PC-3 (cell line): ENCODE data around the gene OPRD1. TPM values are rescaled to one million over a fixed set of nuclear protein-coding genes. Genes with fewer than 3 reads are reported as not detected.
"Not testable (repeated sequence)": the region's sequence is repeated elsewhere in the genome, so short reads cannot be mapped to it uniquely, and the experiment has no call there.

ENCODE experiments used
- ATAC-seq: fragments of 200-7000 bp; cut with Tn5 transposase; 2 replicates; pipeline ENCODE4 v1.9.1; 2020; ENCODE audit warnings: mild to moderate bottlenecking, moderate library complexity
- BruUV-seq: library from RNA; stranded (reverse); fragments of 400-500 nt; replicated peaks from 2 replicates; lab custom pipeline; 2021; lab: Mats Ljungman, UMichigan
- CTCF ChIA-PET: fragments of 300-600 bp; sonication (Branson Sonifier 250); formaldehyde crosslinking; loops from one replicate; lab custom pipeline; 2022; ENCODE audit warnings: antibody characterized with exemption; lab: Charles Lee
- POLR2A ChIA-PET: fragments of 300-600 bp; sonication (Branson Sonifier 250); formaldehyde crosslinking; loops from one replicate; lab custom pipeline; 2022; ENCODE audit warnings: antibody characterized with exemption; ENCODE audit not compliant: unreplicated experiment; lab: Charles Lee
- DNase-seq: peaks from one replicate; pipeline ENCODE4 v3.0.0-alpha.2; 2015
- H2AFZ ChIP-seq: fragments of 300-600 bp; sonication (generic); 2 replicates; pipeline ENCODE4 v1.6.0; 2016; ENCODE audit warnings: antibody characterized with exemption, low read length
- H3F3A ChIP-seq: fragments of 300-600 bp; sonication (generic); one replicate; pipeline ENCODE4 v1.6.0; 2017; ENCODE audit warnings: antibody characterized with exemption, low read length, control low read depth, mild to moderate bottlenecking; ENCODE audit not compliant: unreplicated experiment
- H3K27ac ChIP-seq: fragments of 300-600 bp; sonication (generic); 2 replicates; pipeline ENCODE4 v1.5.1; 2016; ENCODE audit warnings: mild to moderate bottlenecking, low read length
- H3K27me3 ChIP-seq: fragments of 300-600 bp; sonication (generic); 2 replicates; pipeline ENCODE4 v1.6.1; 2016; ENCODE audit warnings: low read length, mixed read lengths
- H3K36me3 ChIP-seq: fragments of 300-600 bp; sonication (generic); 2 replicates; pipeline ENCODE4 v1.6.1; 2016; ENCODE audit warnings: low read depth, mixed run types, low read length, mixed read lengths
- H3K4me1 ChIP-seq: fragments of 300-600 bp; sonication (generic); 2 replicates; pipeline ENCODE4 v1.5.1; 2016; ENCODE audit warnings: low read length; ENCODE audit not compliant: insufficient read depth
- H3K4me2 ChIP-seq: fragments of 300-600 bp; sonication (generic); 2 replicates; pipeline ENCODE4 v1.6.0; 2016; ENCODE audit warnings: low read length
- H3K4me3 ChIP-seq: fragments of 300-600 bp; sonication (generic); 2 replicates; pipeline ENCODE4 v1.5.1; 2016; ENCODE audit warnings: mild to moderate bottlenecking, low read length, mixed read lengths
- H3K79me2 ChIP-seq: fragments of 300-600 bp; sonication (generic); 2 replicates; pipeline ENCODE4 v1.6.1; 2017; ENCODE audit warnings: low read length, mixed read lengths
- H3K9ac ChIP-seq: fragments of 300-600 bp; sonication (generic); 2 replicates; pipeline ENCODE4 v1.6.0; 2016; ENCODE audit warnings: mild to moderate bottlenecking, low read length
- H3K9me2 ChIP-seq: fragments of 300-600 bp; sonication (generic); replicated peaks from 2 replicates; pipeline ENCODE4 v1.6.1; 2016; ENCODE audit warnings: mixed run types, low read length, mixed read lengths
- H3K9me3 ChIP-seq: fragments of 300-600 bp; sonication (generic); 2 replicates; pipeline ENCODE4 v1.6.1; 2016; ENCODE audit warnings: low read length, mixed read lengths
- H4K20me1 ChIP-seq: fragments of 300-600 bp; sonication (generic); 2 replicates; pipeline ENCODE4 v1.6.1; 2016; ENCODE audit warnings: low read length, mixed read lengths
- CTCF ChIP-seq: fragments of 300-600 bp; sonication (generic); conservative IDR thresholded peaks from 2 replicates; pipeline ENCODE4 v1.5.1; 2017; ENCODE audit warnings: antibody characterized with exemption, low read depth, mild to moderate bottlenecking, low read length
- EZH2 ChIP-seq: fragments of 300-600 bp; sonication (generic); IDR thresholded peaks from one replicate; pipeline ENCODE4 v1.6.1; 2017; ENCODE audit warnings: antibody characterized with exemption, mild to moderate bottlenecking, low read length; ENCODE audit not compliant: unreplicated experiment
- EZH2phosphoT487 ChIP-seq: fragments of 300-600 bp; sonication (generic); IDR thresholded peaks from 2 replicates; pipeline ENCODE4 v1.6.1; 2018; ENCODE audit warnings: mild to moderate bottlenecking, antibody characterized with exemption, low read length, borderline replicate concordance
- intact Hi-C: fragments of 100-400 bp; cut with micrococcal nuclease; formaldehyde crosslinking; loops from 2 replicates; pipeline ENCODE4 v1.9.0; 2023
- total RNA-seq: library from RNA; depleted of rRNA; stranded (reverse); fragments of >200 nt; gene quantifications from 2 replicates; pipeline ENCODE4 v1.2.3, GENCODE V29; 2014

OPRD1 gene
- total RNA-seq, 1 experiment from 2014 or later = not detected

- H3F3A ChIP-seq = no peaks in the 10 kb centered on the region
- peaks cover 10% of the 10 kb centered on the region for H3K4me1 ChIP-seq
- no peak overlapping the region for H2AFZ ChIP-seq
- H3K4me2 ChIP-seq = no peak overlapping the region
- no peaks in the 10 kb centered on the region for H3K79me2 ChIP-seq
- H3K9me2 ChIP-seq = no peaks in the 10 kb centered on the region
- H3K27me3 ChIP-seq = no peaks in the 10 kb centered on the region
- TF ChIP-seq EZH2 (no peak), EZH2phosphoT487 (no peak)
- BruUV-seq = no TSS peak
- no peak overlapping the region for H3K9ac ChIP-seq
- no peaks in the 10 kb centered on the region for H3K36me3 ChIP-seq
- H3K27ac ChIP-seq = no peak overlapping the region
- ChIA-PET CTCF (no interaction called here), POLR2A (no interaction called here)
- no peak overlapping the region for H3K4me3 ChIP-seq
- DNase-seq = no peak
- no peaks in the 10 kb centered on the region for H4K20me1 ChIP-seq
- no peak for ATAC-seq
- H3K9me3 ChIP-seq = no peaks in the 10 kb centered on the region
- intact Hi-C loops = no loop called here
These were observed 10.8 kb downstream of the OPRD1 start for GRCh38 chr1:28822799-28823198.

GRCh38 chr1:28824061-28824460 is 12.1 kb downstream of the OPRD1 start:
- ChIA-PET CTCF (interaction anchor here (0.6 kb wide), 2 partner anchors 8 to 97 kb away, joined by 3 to 8 read pairs; no protein-coding TSS in a partner anchor), POLR2A (interaction anchor here (0.6 kb wide), 1 partner anchor 22 kb away, joined by 6 read pairs; no protein-coding TSS in a partner anchor)
- ATAC-seq, H3K79me2 ChIP-seq, H3K27me3 ChIP-seq, intact Hi-C loops, H3K36me3 ChIP-seq, H3K9ac ChIP-seq, H3K27ac ChIP-seq, H2AFZ ChIP-seq, BruUV-seq, H3K9me2 ChIP-seq, H3K4me3 ChIP-seq, H4K20me1 ChIP-seq, H3K9me3 ChIP-seq, H3K4me2 ChIP-seq, H3F3A ChIP-seq: not testable (repeated sequence)
- peaks cover 10% of the 10 kb centered on the region for H3K4me1 ChIP-seq
- peak; percentile 44 for DNase-seq

GRCh38 chr1:28828227-28828858 is 16.4 kb downstream of the OPRD1 start:
- Histone ChIP-seq H3K4me2 (peak overlapping the region; percentile 26; the same call in 1 of the 2 replicates), H3K4me1 (peaks cover 10% of the 10 kb centered on the region)
- H3K36me3 ChIP-seq, H3K27me3 ChIP-seq, H3K79me2 ChIP-seq, H3K27ac ChIP-seq, H3K4me3 ChIP-seq, H3K9me3 ChIP-seq, H3K9me2 ChIP-seq, BruUV-seq, H4K20me1 ChIP-seq, H3F3A ChIP-seq, H2AFZ ChIP-seq, H3K9ac ChIP-seq, intact Hi-C loops: not testable (repeated sequence)
- ATAC-seq (peak; percentile 53), DNase-seq (peak; percentile 68)
- POLR2A ChIA-PET = interaction anchor here (0.7 kb wide), 2 partner anchors 18 to 1911 kb away, joined by 15 to 23 read pairs; no protein-coding TSS in a partner anchor
- CTCF ChIA-PET = interaction anchor here (0.6 kb wide), 2 partner anchors 18 to 19 kb away, joined by 7 to 8 read pairs; no protein-coding TSS in a partner anchor

GRCh38 chr1:28830814-28831213 is 18.8 kb downstream of the OPRD1 start:
- DNase-seq (no peak), ATAC-seq (no peak)
- no peak overlapping the region for H2AFZ ChIP-seq

More at GRCh38 chr1:28830814-28831213, 18.8 kb downstream of the OPRD1 start:
- Histone ChIP-seq H3K36me3 (no peaks in the 10 kb centered on the region), H3F3A (no peaks in the 10 kb centered on the region), H3K4me2 (no peak overlapping the region), H3K4me1 (peaks cover 7% of the 10 kb centered on the region), H3K27ac (no peak overlapping the region), H3K9ac (no peak overlapping the region), H3K79me2 (no peaks in the 10 kb centered on the region), H3K9me2 (no peaks in the 10 kb centered on the region), H3K27me3 (no peaks in the 10 kb centered on the region), H3K4me3 (no peak overlapping the region), H4K20me1 (no peaks in the 10 kb centered on the region), H3K9me3 (no peaks in the 10 kb centered on the region)
- CTCF ChIA-PET = no interaction called here
- intact Hi-C loops = no loop called here
- TF ChIP-seq EZH2phosphoT487 (no peak), CTCF (no peak), EZH2 (no peak)
- POLR2A ChIA-PET = no interaction called here
- no TSS peak for BruUV-seq
